Activated naive CD4-positive, alpha-beta T cell treated with anti-CD3 and anti-CD28 coated beads for 36 hours (primary cell): ENCODE measurements around the gene TUBGCP2. TPM values are rescaled to one million over a fixed set of nuclear protein-coding genes. Genes with fewer than 3 reads are reported as not detected.

Experiments
- CTCF ChIA-PET: fragments of 350-600 bp; sonication (Branson Sonifier 250); formaldehyde crosslinking; loops from one replicate; lab custom pipeline; 2021; ENCODE audit warnings: antibody characterized with exemption; lab: Charles Lee
- DNase-seq: peaks from one replicate; pipeline ENCODE4 v3.0.0-alpha.2; 2020
- H3K27ac Mint-ChIP-seq: one replicate; pipeline ENCODE4 v1.8.0; 2021; ENCODE audit warnings: mild to moderate bottlenecking, mixed read lengths
- H3K27me3 Mint-ChIP-seq: one replicate; pipeline ENCODE4 v1.8.0; 2021; ENCODE audit warnings: low read depth, mixed read lengths
- H3K36me3 Mint-ChIP-seq: one replicate; pipeline ENCODE4 v1.8.0; 2021; ENCODE audit warnings: low read depth, mixed read lengths
- H3K4me1 Mint-ChIP-seq: one replicate; pipeline ENCODE4 v1.8.0; 2021; ENCODE audit warnings: low read depth, mixed read lengths
- H3K4me3 Mint-ChIP-seq: one replicate; pipeline ENCODE4 v1.8.0; 2021; ENCODE audit warnings: mild to moderate bottlenecking, moderate library complexity, mixed read lengths
- H3K9me3 Mint-ChIP-seq: one replicate; pipeline ENCODE4 v1.8.0; 2021; ENCODE audit warnings: mixed read lengths
- intact Hi-C: fragments of 100-400 bp; cut with micrococcal nuclease; formaldehyde crosslinking; loops from one replicate; pipeline ENCODE4 v1.15.1; 2023
- total RNA-seq, 2 experiments: library from RNA; stranded (reverse); gene quantifications; one replicate each; pipeline ENCODE4 v1.2.3, GENCODE V29; 2021

TUBGCP2 gene
- total RNA-seq, 2 experiments from 2014 or later, result 47.9 to 56.1 TPM

- no peaks in the 10 kb centered on the region for H3K36me3 Mint-ChIP-seq
- peak; percentile 74 for DNase-seq
- no peaks in the 10 kb centered on the region for H3K9me3 Mint-ChIP-seq
- CTCF ChIA-PET, result interaction anchor here (0.7 to 2.0 kb wide), 4 partner anchors 10 to 175 kb away, joined by 3 to 5 read pairs (median 4); no protein-coding TSS in a partner anchor
- peaks cover 6% of the 10 kb centered on the region for H3K27me3 Mint-ChIP-seq
- H3K4me3 Mint-ChIP-seq, result peak overlapping the region; percentile 59
- intact Hi-C loops, result loop anchor here (1.0 to 2.0 kb wide), 2 partner anchors 174 to 378 kb away; no protein-coding TSS in a partner anchor
- no peak overlapping the region for H3K27ac Mint-ChIP-seq
- H3K4me1 Mint-ChIP-seq, result peaks cover 7% of the 10 kb centered on the region
Observed at GRCh38 chr10:133318494-133319127, 9.9 kb upstream of the TUBGCP2 start.

GRCh38 chr10:133316732-133317131, 8.1 kb upstream of the TUBGCP2 start:
- Mint-ChIP-seq H3K4me1 (peaks cover 7% of the 10 kb centered on the region), H3K36me3 (no peaks in the 10 kb centered on the region), H3K27me3 (peaks cover 6% of the 10 kb centered on the region), H3K27ac (no peak overlapping the region), H3K9me3 (no peaks in the 10 kb centered on the region), H3K4me3 (no peak overlapping the region)
- intact Hi-C loops, result no loop called here
- CTCF ChIA-PET, result interaction anchor here (0.5 to 2.1 kb wide), 2 partner anchors 13 to 23 kb away, joined by 3 to 10 read pairs; no protein-coding TSS in a partner anchor
- DNase-seq, result no peak

GRCh38 chr10:133316266-133316665, 7.6 kb upstream of the TUBGCP2 start:
- no peak overlapping the region for H3K27ac Mint-ChIP-seq
- intact Hi-C loops, result no loop called here

GRCh38 chr10:133315847-133316246, 7.2 kb upstream of the TUBGCP2 start:
- CTCF ChIA-PET, result interaction anchor here (0.8 to 2.5 kb wide), 6 partner anchors 12 to 376 kb away, joined by 4 to 10 read pairs (median 6); no protein-coding TSS in a partner anchor
- peaks cover 6% of the 10 kb centered on the region for H3K27me3 Mint-ChIP-seq

More at GRCh38 chr10:133316266-133316665, 7.6 kb upstream of the TUBGCP2 start:
- Mint-ChIP-seq H3K27me3 (peaks cover 6% of the 10 kb centered on the region), H3K4me3 (no peak overlapping the region), H3K36me3 (peaks cover 2% of the 10 kb centered on the region), H3K9me3 (no peaks in the 10 kb centered on the region), H3K4me1 (peaks cover 7% of the 10 kb centered on the region)
- no peak for DNase-seq
- CTCF ChIA-PET, result interaction anchor here (0.5 to 2.5 kb wide), 6 partner anchors 13 to 376 kb away, joined by 3 to 10 read pairs (median 6); no protein-coding TSS in a partner anchor

GRCh38 chr10:133314911-133315310, 6.2 kb upstream of the TUBGCP2 start:
- CTCF ChIA-PET, result interaction anchor here (1.2 to 2.5 kb wide), 6 partner anchors 12 to 184 kb away, joined by 3 to 10 read pairs (median 6); no protein-coding TSS in a partner anchor
- peaks cover 6% of the 10 kb centered on the region for H3K27me3 Mint-ChIP-seq
- intact Hi-C loops, result loop anchor here (5.0 kb wide), 1 partner anchor 292 kb away; no protein-coding TSS in a partner anchor

More at GRCh38 chr10:133315847-133316246, 7.2 kb upstream of the TUBGCP2 start:
- no peak overlapping the region for H3K27ac Mint-ChIP-seq
- peaks cover 3% of the 10 kb centered on the region for H3K36me3 Mint-ChIP-seq
- H3K9me3 Mint-ChIP-seq, result no peaks in the 10 kb centered on the region
- H3K4me1 Mint-ChIP-seq, result peaks cover 7% of the 10 kb centered on the region
- no peak overlapping the region for H3K4me3 Mint-ChIP-seq
- intact Hi-C loops, result no loop called here
- no peak for DNase-seq

GRCh38 chr10:133313192-133313591, 4.5 kb upstream of the TUBGCP2 start:
- intact Hi-C loops, result loop anchor here (5.0 kb wide), 1 partner anchor 294 kb away; no protein-coding TSS in a partner anchor
- no peak for DNase-seq
- CTCF ChIA-PET, result interaction anchor here (1.7 kb wide), 1 partner anchor 16 kb away, joined by 3 read pairs; no protein-coding TSS in a partner anchor
- Mint-ChIP-seq H3K4me1 (no peaks in the 10 kb centered on the region), H3K27ac (no peak overlapping the region), H3K36me3 (peaks cover 6% of the 10 kb centered on the region), H3K4me3 (no peak overlapping the region), H3K9me3 (no peaks in the 10 kb centered on the region), H3K27me3 (no peaks in the 10 kb centered on the region)

More at GRCh38 chr10:133314911-133315310, 6.2 kb upstream of the TUBGCP2 start:
- Mint-ChIP-seq H3K4me3 (no peak overlapping the region), H3K36me3 (peaks cover 6% of the 10 kb centered on the region), H3K27ac (no peak overlapping the region), H3K9me3 (no peaks in the 10 kb centered on the region), H3K4me1 (peaks cover 7% of the 10 kb centered on the region)
- no peak for DNase-seq

- Mint-ChIP-seq H3K36me3 (peaks cover 10% of the 10 kb centered on the region), H3K4me3 (no peak overlapping the region), H3K27me3 (no peaks in the 10 kb centered on the region), H3K9me3 (no peaks in the 10 kb centered on the region), H3K4me1 (peaks cover 2% of the 10 kb centered on the region), H3K27ac (no peak overlapping the region)
- DNase-seq, result no peak
- CTCF ChIA-PET, result interaction anchor here (1.7 kb wide), 1 partner anchor 17 kb away, joined by 3 read pairs; no protein-coding TSS in a partner anchor
- intact Hi-C loops, result loop anchor here (5.0 kb wide), 1 partner anchor 295 kb away; no protein-coding TSS in a partner anchor
Observed at GRCh38 chr10:133312769-133313145, 4.1 kb upstream of the TUBGCP2 start.

GRCh38 chr10:133312016-133312768, 3.5 kb upstream of the TUBGCP2 start:
- Mint-ChIP-seq H3K27me3 (no peaks in the 10 kb centered on the region), H3K4me1 (peaks cover 8% of the 10 kb centered on the region), H3K9me3 (no peaks in the 10 kb centered on the region), H3K4me3 (no peak overlapping the region), H3K27ac (no peak overlapping the region), H3K36me3 (peaks cover 10% of the 10 kb centered on the region)
- intact Hi-C loops, result loop anchor here (5.0 kb wide), 1 partner anchor 295 kb away; no protein-coding TSS in a partner anchor
- no peak for DNase-seq
- CTCF ChIA-PET, result interaction anchor here (0.7 to 1.7 kb wide), 2 partner anchors 17 to 108 kb away, joined by 3 to 4 read pairs; no protein-coding TSS in a partner anchor

GRCh38 chr10:133311570-133311969, 2.9 kb upstream of the TUBGCP2 start:
- Mint-ChIP-seq H3K27ac (no peak overlapping the region), H3K36me3 (peaks cover 10% of the 10 kb centered on the region), H3K27me3 (no peaks in the 10 kb centered on the region), H3K9me3 (no peaks in the 10 kb centered on the region), H3K4me3 (no peak overlapping the region), H3K4me1 (peaks cover 13% of the 10 kb centered on the region)
- DNase-seq, result no peak
- CTCF ChIA-PET, result interaction anchor here (0.7 kb wide), 1 partner anchor 108 kb away, joined by 4 read pairs; no protein-coding TSS in a partner anchor
- intact Hi-C loops, result loop anchor here (5.0 kb wide), 1 partner anchor 296 kb away; no protein-coding TSS in a partner anchor

- Mint-ChIP-seq H3K27me3 (no peaks in the 10 kb centered on the region), H3K27ac (no peak overlapping the region), H3K4me1 (peaks cover 15% of the 10 kb centered on the region), H3K9me3 (no peaks in the 10 kb centered on the region), H3K4me3 (no peak overlapping the region), H3K36me3 (peaks cover 10% of the 10 kb centered on the region)
- intact Hi-C loops, result loop anchor here (5.0 kb wide), 1 partner anchor 297 kb away; no protein-coding TSS in a partner anchor
- no peak for DNase-seq
- CTCF ChIA-PET, result interaction anchor here (0.9 kb wide), 1 partner anchor 18 kb away, joined by 4 read pairs; no protein-coding TSS in a partner anchor
Observed at GRCh38 chr10:133310789-133311188, 2.1 kb upstream of the TUBGCP2 start.

- CTCF ChIA-PET, result interaction anchor here (0.9 kb wide), 1 partner anchor 19 kb away, joined by 4 read pairs; no protein-coding TSS in a partner anchor
- no peak overlapping the region for H3K27ac Mint-ChIP-seq
- no peaks in the 10 kb centered on the region for H3K9me3 Mint-ChIP-seq
- no peaks in the 10 kb centered on the region for H3K27me3 Mint-ChIP-seq
- peaks cover 12% of the 10 kb centered on the region for H3K36me3 Mint-ChIP-seq
- intact Hi-C loops, result loop anchor here (5.0 kb wide), 1 partner anchor 297 kb away; no protein-coding TSS in a partner anchor
- peaks cover 16% of the 10 kb centered on the region for H3K4me1 Mint-ChIP-seq
- no peak for DNase-seq
- no peak overlapping the region for H3K4me3 Mint-ChIP-seq
Observed at GRCh38 chr10:133310399-133310755, 1.7 kb upstream of the TUBGCP2 start.
